NCI-H2107 (cell line): Measurements from ENCODE around the gene RILPL1.
"Not testable (repeated sequence)": the region's sequence is repeated elsewhere in the genome, so short reads cannot be mapped to it uniquely, and the experiment has no call there.

Experiments used
- DNase-seq: peaks from one replicate; lab custom pipeline; 2025; lab: John Stamatoyannopoulos, UW

The RILPL1 gene

DNA sequence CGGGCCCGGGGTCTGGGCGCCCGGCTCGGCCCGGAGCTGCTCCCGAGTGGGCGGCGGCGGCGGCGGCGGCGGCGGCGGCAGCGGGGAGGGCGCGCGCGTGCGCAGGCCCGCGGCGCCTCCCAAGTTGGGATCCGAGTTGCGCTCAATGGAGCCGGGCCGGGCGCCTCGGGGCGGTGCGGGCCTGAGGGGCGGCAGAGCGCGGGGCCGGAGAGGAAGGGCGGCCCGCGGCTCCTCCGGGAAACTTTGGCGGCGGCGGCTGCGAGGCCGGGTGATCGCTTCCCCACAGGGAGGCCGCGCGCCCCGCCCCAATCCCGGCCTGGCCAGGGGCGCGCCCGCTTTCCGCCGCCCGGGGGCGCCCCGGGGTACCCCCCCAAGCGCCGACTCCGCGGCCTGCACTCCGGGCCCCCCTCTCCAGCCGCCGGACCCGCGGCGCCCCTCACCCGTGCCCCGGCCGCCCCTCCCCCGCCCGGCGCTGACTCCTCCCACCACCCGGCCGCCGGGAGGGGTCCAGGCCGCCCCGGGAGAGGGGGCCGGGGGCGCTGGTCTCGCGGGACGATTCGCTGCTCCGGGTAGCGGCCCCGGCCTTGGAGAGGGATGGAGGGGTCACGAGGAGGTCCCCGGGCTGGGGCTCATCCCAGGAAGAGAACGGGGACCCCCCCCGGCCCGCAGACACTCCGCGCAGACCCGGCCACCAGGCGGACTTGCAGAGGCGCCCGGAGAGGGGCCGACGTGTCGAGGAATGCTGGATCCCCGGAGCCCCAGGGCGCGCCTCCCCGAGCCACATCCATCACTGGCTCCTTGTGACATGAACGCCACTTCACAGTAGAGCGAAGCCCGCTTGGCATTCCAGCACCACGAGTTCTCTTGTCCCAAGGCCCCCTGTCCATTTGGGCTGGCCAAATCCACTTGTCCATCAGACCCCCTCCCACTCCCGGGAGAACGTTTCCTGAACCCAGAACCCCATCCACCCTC is at the start of gene RILPL1:
TSS of gene RILPL1 (minus strand) at position 48 of the 972 bp plus-strand sequence. CDS start 237 bp downstream, outside the sequence.
- no peak for DNase-seq

DNA sequence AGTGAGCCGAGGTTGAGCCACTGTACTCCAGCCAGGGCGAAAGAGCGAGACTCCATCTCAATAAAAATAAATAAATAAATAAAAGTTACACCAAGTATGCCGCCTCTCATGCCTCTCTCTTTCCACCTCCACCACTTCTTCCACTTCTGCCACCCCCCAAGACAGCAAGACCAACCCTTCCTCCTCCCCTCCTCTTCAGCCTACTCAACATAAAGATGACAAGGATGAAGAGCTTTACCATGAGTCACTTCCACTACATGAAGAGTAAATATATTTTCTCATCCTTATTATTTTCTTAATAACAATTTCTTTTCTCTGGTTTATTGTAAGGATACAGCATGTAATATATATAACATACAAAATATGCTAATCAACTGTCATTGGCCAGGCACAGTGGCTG is 47.3 kb upstream of the RILPL1 start:
- DNase-seq = no peak

- not testable (repeated sequence) for DNase-seq
Measured at GRCh38 chr12:123578829-123579228, 45.3 kb upstream of the RILPL1 start.

DNA sequence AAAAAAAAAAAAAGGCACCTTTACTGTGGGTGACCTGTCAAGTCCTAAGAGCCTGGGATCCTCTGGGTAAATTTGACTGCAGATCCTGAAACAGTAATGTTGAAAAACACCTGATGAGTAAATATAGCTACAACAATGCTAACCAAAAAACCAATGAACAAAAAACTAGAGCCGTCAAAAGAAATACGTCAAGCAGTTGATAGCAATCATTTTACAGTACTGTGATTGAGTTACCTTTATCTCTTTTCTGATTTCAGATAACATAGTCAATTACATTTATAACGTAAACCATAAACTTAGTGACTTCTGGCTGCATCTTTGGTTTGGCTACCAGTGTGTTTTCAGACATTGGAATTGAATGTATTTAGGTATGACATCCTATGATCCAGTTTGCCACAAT is 44.7 kb upstream of the RILPL1 start:
- DNase-seq = no peak

DNA sequence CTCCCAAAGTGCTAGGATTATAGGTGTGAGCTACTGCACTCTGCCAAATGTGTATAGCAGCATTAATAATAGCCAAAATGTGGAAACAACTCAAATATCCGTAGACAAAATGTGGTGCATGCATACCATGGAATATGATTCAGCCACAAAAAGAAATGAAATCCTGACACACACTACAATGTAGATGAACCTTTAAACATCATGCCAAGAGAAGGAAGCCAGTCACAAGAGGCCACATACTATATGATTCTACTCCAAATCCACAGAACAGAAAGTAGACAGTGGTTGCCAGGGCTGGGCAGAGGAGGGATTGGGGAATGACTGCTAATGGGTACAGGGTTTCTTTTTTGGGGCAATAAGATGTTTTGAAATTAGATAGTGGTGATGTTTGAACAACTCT is 43.1 kb upstream of the RILPL1 start:
- no peak for DNase-seq

GRCh38 chr12:123573870-123574269 is 40.4 kb upstream of the RILPL1 start:
- DNase-seq = no peak

GRCh38 chr12:123572391-123572790 is 38.9 kb upstream of the RILPL1 start:
- DNase-seq = no peak

GRCh38 chr12:123571343-123571813 is 37.9 kb upstream of the RILPL1 start:
- no peak for DNase-seq

- DNase-seq = no peak
Measured at GRCh38 chr12:123559468-123559867, 25.9 kb upstream of the RILPL1 start.

GRCh38 chr12:123558487-123558886 is 25.0 kb upstream of the RILPL1 start:
- DNase-seq = not testable (repeated sequence)

DNA sequence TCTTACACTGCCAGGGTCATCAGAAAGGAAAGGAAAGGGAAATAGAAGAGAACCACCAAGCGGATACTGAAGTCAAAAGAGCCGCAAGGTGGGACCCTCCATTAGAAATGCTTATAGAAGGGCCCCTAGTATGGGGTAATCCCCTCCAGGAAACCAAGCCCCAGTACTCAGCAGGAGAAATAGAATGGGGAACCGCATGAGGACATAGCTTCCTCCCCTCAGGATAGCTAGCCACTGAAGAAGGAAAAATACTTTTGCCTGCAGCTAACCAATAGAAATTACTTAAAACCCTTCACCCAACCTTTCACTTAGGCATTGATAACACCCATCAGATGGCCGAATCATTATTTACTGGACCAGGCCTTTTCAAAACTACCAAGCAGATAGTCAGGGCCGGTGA is 21.3 kb upstream of the RILPL1 start:
- not testable (repeated sequence) for DNase-seq

DNA sequence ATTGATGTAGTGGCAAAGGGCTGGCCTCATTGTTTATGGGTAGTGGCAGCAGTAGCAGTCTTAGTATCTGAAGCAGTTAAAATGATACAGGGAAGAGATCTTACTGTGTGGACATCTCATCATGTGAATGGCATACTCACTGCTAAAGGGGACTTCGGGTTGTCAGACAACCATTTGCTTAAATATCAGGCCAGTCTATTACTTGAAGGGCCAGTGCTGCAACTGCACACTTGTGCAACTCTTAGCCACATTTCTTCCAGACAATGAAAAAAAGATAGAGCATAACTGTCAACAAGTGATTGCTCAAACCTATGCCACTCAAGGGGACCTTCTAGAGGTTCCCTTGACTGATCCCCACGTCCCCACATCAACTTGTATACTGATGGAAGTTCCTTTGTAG is 20.6 kb upstream of the RILPL1 start:
- DNase-seq = not testable (repeated sequence)

DNA sequence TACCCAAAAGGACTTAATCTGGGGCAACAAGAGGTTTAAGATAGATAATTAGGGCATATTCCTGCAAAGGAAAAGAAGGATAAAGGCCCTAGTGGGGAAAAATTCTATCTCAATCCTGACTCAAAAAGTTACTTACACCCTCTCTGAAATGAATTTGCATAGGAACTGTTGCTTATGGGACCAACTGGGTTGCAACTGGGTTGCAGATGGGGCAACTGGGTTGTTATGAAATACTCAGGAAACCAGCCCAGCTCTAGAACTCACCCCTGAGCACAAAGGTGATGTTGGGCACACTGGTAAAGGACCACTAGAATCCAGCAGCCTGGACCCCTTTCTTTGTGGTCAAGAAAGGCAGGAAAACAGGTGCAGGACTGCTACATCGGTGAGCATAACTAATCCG is 17.2 kb upstream of the RILPL1 start:
- no peak for DNase-seq

DNA sequence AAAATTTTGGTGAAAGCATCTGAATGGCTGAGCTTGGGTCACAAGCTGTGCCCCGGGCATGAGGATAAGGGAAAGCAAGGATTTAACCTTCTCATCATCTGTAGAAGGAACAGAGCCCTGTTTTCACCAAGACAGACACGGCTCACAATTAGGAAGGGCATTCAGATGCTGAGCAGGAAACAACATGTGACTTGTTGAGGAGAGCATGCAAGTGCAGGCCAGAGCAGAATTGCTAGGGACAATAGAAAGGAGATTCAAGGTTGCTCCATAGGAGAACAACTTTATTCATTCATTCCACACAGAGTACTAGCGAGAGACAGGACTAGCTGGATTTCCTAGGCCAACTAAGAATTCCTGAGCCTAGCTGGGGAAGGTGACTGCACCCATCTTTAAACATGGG is 14.6 kb upstream of the RILPL1 start:
- DNase-seq = no peak

DNA sequence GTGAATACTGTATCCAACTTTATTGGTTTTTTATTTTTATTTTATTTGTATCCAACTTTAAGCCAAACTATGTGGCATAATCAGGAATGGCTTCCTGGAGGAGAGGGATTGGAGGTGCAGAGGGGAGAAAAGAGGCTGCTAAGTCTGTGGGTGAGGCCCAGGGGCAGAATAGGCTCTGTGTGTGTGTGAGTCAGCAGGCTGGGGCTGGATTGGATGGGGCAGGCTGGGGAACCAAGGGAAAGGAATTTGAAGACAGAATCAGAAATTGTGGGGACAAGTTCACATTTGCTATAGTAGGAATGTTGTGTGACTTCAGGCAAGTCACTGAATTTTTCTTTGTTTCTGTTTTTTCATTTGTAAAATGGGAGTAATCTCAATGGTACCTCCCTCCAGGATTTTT is 12.8 kb upstream of the RILPL1 start:
- no peak for DNase-seq

GRCh38 chr12:123543541-123543940 is 10.0 kb upstream of the RILPL1 start:
- DNase-seq = no peak

- no peak for DNase-seq
Measured at GRCh38 chr12:123540899-123541662, 7.6 kb upstream of the RILPL1 start.

GRCh38 chr12:123535952-123536351 is 2.4 kb upstream of the RILPL1 start:
- DNase-seq = not testable (repeated sequence)

GRCh38 chr12:123532808-123533649 is 490 bp downstream of the RILPL1 start:
- DNase-seq = no peak

DNA sequence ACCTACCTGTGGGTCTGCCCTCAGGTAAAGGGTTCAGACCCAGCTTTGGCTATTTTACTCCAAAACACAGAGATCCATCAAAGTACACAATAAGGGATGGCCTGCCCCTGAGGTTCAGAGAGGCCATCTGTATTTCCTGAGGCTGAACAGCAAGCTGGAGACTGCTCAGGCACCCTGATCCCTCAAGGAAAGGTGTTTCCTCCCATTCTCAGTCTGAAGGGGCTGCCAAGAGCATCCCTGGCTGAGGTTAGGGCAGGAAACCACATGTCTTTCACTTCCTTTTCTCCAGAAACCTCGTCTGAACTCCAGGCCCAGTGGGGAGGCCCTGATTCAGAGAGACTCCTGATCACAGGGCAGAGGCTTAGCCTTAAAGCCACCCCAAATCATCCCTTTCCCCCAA is 1.5 kb downstream of the RILPL1 start:
- DNase-seq = no peak

GRCh38 chr12:123531091-123531490 is 2.4 kb downstream of the RILPL1 start:
- no peak for DNase-seq

GRCh38 chr12:123530668-123531067 is 2.9 kb downstream of the RILPL1 start:
- no peak for DNase-seq
